CD4-positive, CD25-positive, alpha-beta regulatory T cell (primary cell): Measurements from ENCODE around the gene WDR18. TPM values are rescaled to one million over a fixed set of nuclear protein-coding genes. Genes with fewer than 3 reads are reported as not detected.

ENCODE experiments used
- ATAC-seq, 2 donors: fragments of 150-1000 bp; cut with Tn5 transposase; one replicate each; pipeline ENCODE4 v1.10.0; 2021; ENCODE audit warnings: low read depth in 2 of 2, moderate number of reproducible peaks in 2 of 2, moderate library complexity in 1 of 2
- DNase-seq, 3 donors: peaks; one replicate each; pipeline versions ENCODE4 v3.0.0 to v3.0.0-alpha.2; 2012 to 2022; ENCODE audit warnings: mixed read lengths in 1 of 3
- H3K27ac ChIP-seq: one replicate; pipeline ENCODE4 v1.7.0; 2013; ENCODE audit warnings: mild to moderate bottlenecking, low read length; ENCODE audit not compliant: insufficient read depth, poor library complexity, severe bottlenecking
- H3K27me3 ChIP-seq: one replicate; pipeline ENCODE4 v1.7.0; 2013; ENCODE audit warnings: low read length; ENCODE audit not compliant: control insufficient read depth, insufficient read depth
- H3K36me3 ChIP-seq: one replicate; pipeline ENCODE4 v1.7.0; 2013; ENCODE audit warnings: mild to moderate bottlenecking, low read length, moderate library complexity; ENCODE audit not compliant: control insufficient read depth, insufficient read depth
- H3K4me1 ChIP-seq: 2 replicates; pipeline ENCODE4 v1.7.0; 2013; ENCODE audit warnings: mild to moderate bottlenecking, low read length; ENCODE audit not compliant: insufficient read depth, control insufficient read depth, poor library complexity, severe bottlenecking
- H3K4me3 ChIP-seq: one replicate; pipeline ENCODE4 v1.7.0; 2013; ENCODE audit warnings: low read depth, mild to moderate bottlenecking, low read length, moderate library complexity
- H3K9me3 ChIP-seq, 2 experiments: 1 replicate in 1 of 2; 2 replicates in 1 of 2; pipeline ENCODE4 v1.7.0; 2013; ENCODE audit warnings: low read length in 2 of 2, mild to moderate bottlenecking in 1 of 2, moderate library complexity in 1 of 2; ENCODE audit not compliant: control insufficient read depth in 2 of 2
- H3K27ac Mint-ChIP-seq, 3 donors: one replicate each; pipeline ENCODE4 v1.8.0; 2020 to 2022; ENCODE audit warnings: mild to moderate bottlenecking in 3 of 3, mixed read lengths in 3 of 3, moderate library complexity in 2 of 3
- H3K27me3 Mint-ChIP-seq: one replicate; pipeline ENCODE4 v1.8.0; 2022; ENCODE audit warnings: mild to moderate bottlenecking, mixed read lengths
- H3K36me3 Mint-ChIP-seq: one replicate; pipeline ENCODE4 v1.8.0; 2020; ENCODE audit warnings: mixed read lengths
- H3K4me1 Mint-ChIP-seq, 4 donors: one replicate each; pipeline ENCODE4 v1.8.0; 2020 to 2022; ENCODE audit warnings: mixed read lengths in 4 of 4, mild to moderate bottlenecking in 1 of 4
- H3K4me3 Mint-ChIP-seq, 4 donors: one replicate each; pipeline ENCODE4 v1.8.0; 2020 to 2022; ENCODE audit warnings: mild to moderate bottlenecking in 4 of 4, mixed read lengths in 4 of 4, moderate library complexity in 3 of 4
- H3K9me3 Mint-ChIP-seq, 7 donors: one replicate each; pipeline ENCODE4 v1.8.0; 2020 to 2022; ENCODE audit warnings: mixed read lengths in 7 of 7, mild to moderate bottlenecking in 3 of 7, moderate library complexity in 2 of 7
- polyA plus RNA-seq, 4 donors: library from polyadenylated mRNA; unstranded; fragments of 300-500 nt; fragmentation: Illumina TruSeq; gene quantifications; one replicate each; pipeline ENCODE4 v1.2.3, GENCODE V29; 2021
- total RNA-seq: library from RNA; stranded (reverse); gene quantifications from one replicate; pipeline ENCODE4 v1.2.3, GENCODE V29; 2022

WDR18 gene
- total and polyA plus RNA-seq, 5 donors from 2014 or later: 23.8 to 71.1 (median 60.9) TPM

DNA sequence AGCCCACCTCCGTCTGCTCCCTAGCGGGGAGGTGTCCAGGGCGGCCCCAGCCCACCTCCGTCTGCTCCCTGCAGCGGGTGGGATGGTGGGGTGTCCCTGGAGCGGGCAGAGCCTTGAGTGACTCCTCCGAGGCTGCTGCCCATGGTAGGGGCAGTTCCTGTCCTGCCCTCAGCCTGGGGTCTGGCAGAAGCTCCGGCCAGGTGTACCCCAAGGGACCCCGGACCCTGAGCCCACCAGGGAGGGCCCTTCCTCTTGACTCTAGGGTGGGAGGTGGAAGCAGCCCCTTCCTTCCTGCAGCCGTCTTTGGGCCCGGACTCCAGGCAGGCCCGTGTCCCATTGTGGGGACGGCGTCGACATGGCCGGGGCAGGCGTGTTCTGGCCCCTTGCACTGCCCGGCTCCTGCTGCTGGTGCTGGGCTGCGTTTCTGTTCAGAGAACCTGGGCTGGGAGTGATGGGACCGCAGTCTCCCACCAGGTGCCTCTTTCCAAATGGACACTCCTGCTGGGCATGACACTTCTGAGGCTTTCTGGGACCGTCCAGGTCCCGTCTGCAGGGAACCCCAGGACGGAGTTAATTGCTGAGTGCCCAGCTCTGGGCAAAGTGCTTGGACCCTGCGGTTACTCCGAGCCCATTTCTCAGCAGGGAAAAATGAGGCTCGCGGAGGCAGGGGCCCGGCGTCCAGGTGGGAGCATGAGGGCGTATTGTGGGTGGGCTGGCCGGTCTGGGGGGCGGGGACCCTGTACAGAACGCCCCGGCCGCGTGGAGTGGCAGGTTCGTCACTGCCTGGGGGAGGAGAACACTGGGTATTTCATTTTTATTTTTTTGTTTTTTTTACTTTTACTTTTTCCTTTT, 38.5 kb upstream of the WDR18 start:
- peaks cover 0 to 8% (median 6%) of the 10 kb centered on the region in 4 donors for H3K4me1 Mint-ChIP-seq
- H3K4me3 Mint-ChIP-seq: no peak overlapping the region
- Histone ChIP-seq H3K27me3 (no peaks in the 10 kb centered on the region), H3K4me3 (no peak overlapping the region), H3K36me3 (no peaks in the 10 kb centered on the region), H3K9me3 (no peaks in the 10 kb centered on the region), H3K4me1 (peaks cover 13% of the 10 kb centered on the region), H3K27ac (no peak overlapping the region)
- no peak overlapping the region for H3K27ac Mint-ChIP-seq
- H3K9me3 Mint-ChIP-seq: no peaks in the 10 kb centered on the region
- ATAC-seq: no peak
- H3K36me3 Mint-ChIP-seq: no peaks in the 10 kb centered on the region
- H3K27me3 Mint-ChIP-seq: no peaks in the 10 kb centered on the region
- no peak for DNase-seq

DNA sequence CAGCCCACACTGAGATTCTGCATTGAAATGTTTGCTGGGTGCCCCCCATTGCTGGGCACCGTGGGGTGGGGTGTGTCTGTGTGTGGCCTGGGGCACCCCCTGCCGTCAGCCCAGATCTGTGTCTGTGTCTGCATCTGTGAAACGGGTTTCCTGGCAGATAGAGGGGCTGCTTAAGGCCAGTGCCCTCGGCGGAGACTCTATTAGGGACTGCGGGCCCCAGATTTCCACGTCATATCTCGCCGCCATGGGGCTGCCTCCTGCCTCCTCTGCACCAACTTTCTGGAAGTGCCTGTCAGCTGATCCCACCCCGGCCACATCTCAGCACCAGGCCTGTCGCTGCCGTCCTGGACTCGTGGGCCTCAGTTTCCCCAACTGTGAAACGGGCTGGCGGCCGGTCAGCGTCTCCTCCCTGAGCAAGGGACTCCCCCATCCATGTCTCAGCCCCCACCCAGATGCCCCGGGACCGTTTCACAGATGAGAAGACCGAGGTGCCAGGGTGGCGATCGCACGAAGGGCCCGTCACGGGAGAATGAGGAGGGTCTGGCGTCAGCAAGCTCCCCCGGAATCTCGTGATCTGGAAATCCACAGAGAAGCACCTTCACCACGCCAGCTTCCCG, 36.9 kb upstream of the WDR18 start:
- H3K4me3 ChIP-seq: no peak overlapping the region
- Mint-ChIP-seq H3K36me3 (no peaks in the 10 kb centered on the region), H3K27me3 (no peaks in the 10 kb centered on the region), H3K9me3 (no peaks in the 10 kb centered on the region), H3K27ac (no peak overlapping the region), H3K4me3 (no peak overlapping the region), H3K4me1 (peaks cover 0 to 6% (median 1%) of the 10 kb centered on the region in 4 donors)
- H3K9me3 ChIP-seq: no peaks in the 10 kb centered on the region
- no peak for ATAC-seq
- no peaks in the 10 kb centered on the region for H3K36me3 ChIP-seq
- no peak for DNase-seq
- H3K27ac ChIP-seq: no peak overlapping the region
- H3K27me3 ChIP-seq: no peaks in the 10 kb centered on the region
- no peaks in the 10 kb centered on the region for H3K4me1 ChIP-seq

DNA sequence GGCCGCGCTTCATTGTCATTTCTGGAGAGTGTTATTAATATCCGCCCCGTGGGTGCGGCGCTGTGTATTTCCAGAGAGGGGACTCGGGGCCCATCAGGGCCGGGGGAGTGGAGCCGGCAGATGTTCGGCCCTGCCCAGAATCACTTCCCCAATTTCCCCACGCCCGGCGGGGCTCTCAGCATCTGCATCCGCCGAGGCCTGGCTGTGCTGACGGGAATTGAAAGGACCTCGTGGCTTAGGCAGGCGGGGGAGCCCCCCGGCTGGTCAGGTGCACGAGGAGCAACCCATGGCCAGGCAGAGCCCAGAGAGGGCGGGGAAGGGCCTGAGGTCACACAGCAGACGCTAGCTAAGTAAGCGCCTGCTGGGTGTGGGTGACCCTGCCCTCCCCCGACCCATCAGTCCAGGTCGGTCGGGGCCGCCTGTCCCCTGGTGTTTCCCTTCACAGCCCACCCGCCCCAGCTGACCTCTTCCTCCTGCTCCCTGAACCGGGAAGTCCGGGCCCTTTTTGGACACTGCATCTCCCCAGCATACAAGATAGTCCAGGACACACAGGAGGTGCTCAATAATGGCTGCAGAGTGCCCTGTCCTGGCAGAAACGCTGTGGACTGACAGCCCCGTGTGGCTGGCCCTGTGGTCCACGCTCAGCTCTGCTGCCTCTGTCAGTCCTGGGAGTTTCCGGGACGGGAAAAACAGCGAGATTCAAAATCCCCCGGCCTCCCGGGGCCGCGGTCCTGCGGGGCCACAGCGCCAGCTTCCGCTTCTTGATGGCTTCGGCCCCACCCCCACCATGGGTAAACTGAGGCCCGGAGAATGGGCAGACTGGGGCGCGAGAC, 36.2 kb upstream of the WDR18 start:
- Histone ChIP-seq H3K27me3 (no peaks in the 10 kb centered on the region), H3K4me1 (peaks cover 6% of the 10 kb centered on the region), H3K4me3 (no peak overlapping the region), H3K9me3 (no peaks in the 10 kb centered on the region), H3K36me3 (no peaks in the 10 kb centered on the region), H3K27ac (no peak overlapping the region)
- DNase-seq (no peak), ATAC-seq (peak; percentile 65 to 69)
- Mint-ChIP-seq H3K4me1 (peaks cover 0 to 8% (median 1%) of the 10 kb centered on the region in 4 donors), H3K9me3 (no peaks in the 10 kb centered on the region), H3K27ac (no peak overlapping the region), H3K27me3 (no peaks in the 10 kb centered on the region), H3K36me3 (no peaks in the 10 kb centered on the region), H3K4me3 (no peak overlapping the region)

GRCh38 chr19:948842-949496, 35.2 kb upstream of the WDR18 start:
- H3K4me3 Mint-ChIP-seq: no peak overlapping the region
- peaks cover 13% of the 10 kb centered on the region for H3K4me1 ChIP-seq
- H3K27me3 Mint-ChIP-seq: no peaks in the 10 kb centered on the region
- no peak for ATAC-seq
- no peaks in the 10 kb centered on the region for H3K36me3 Mint-ChIP-seq
- no peak overlapping the region for H3K4me3 ChIP-seq
- H3K9me3 Mint-ChIP-seq: no peaks in the 10 kb centered on the region
- no peaks in the 10 kb centered on the region for H3K27me3 ChIP-seq
- no peaks in the 10 kb centered on the region for H3K36me3 ChIP-seq
- H3K27ac ChIP-seq: no peak overlapping the region
- no peak for DNase-seq
- H3K4me1 Mint-ChIP-seq: peaks cover 0 to 16% (median 3%) of the 10 kb centered on the region in 4 donors
- H3K27ac Mint-ChIP-seq: no peak overlapping the region
- no peaks in the 10 kb centered on the region for H3K9me3 ChIP-seq

DNA sequence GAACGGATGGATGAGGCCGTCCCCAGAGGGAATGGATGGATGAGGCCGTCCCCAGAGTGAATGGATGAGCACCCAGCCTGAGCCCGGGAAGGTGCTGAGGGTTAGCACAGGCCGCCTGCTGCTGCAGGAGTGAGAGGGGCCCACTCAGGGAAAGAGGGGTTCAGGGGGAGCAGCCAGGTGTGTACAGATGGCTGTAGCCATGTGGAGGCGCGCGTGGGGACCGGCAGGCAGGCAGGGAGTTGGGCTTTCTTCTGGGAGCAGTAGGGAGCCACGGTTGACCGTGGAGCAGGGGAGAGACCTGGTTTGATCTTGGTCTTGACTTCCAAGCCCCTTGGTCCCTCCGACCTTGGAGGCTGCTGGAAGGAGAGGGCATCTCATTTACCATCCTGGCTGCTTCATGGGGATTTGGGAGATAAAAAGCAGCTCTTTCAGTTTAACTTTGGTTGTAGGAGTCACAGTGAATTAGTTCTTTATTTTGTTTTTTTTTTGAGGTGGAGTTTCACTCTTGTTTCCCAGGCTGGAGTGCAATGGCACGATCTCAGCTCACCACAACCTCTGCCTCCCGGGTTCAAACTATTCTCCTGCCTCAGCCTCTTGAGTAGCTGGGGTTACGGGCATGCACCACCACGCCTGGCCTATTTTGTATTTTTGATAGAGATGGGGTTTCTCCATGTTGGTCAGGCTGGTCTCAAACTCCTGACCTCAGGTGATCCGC, 33.6 kb upstream of the WDR18 start:
- H3K4me3 Mint-ChIP-seq: no peak overlapping the region
- H3K4me1 Mint-ChIP-seq: peaks cover 0 to 14% (median 2%) of the 10 kb centered on the region in 4 donors
- Histone ChIP-seq H3K9me3 (no peaks in the 10 kb centered on the region), H3K27me3 (no peaks in the 10 kb centered on the region), H3K36me3 (no peaks in the 10 kb centered on the region), H3K4me1 (peaks cover 13% of the 10 kb centered on the region), H3K27ac (no peak overlapping the region), H3K4me3 (no peak overlapping the region)
- no peaks in the 10 kb centered on the region for H3K9me3 Mint-ChIP-seq
- no peaks in the 10 kb centered on the region for H3K36me3 Mint-ChIP-seq
- DNase-seq (no peak), ATAC-seq (no peak)
- no peak overlapping the region for H3K27ac Mint-ChIP-seq
- H3K27me3 Mint-ChIP-seq: no peaks in the 10 kb centered on the region

DNA sequence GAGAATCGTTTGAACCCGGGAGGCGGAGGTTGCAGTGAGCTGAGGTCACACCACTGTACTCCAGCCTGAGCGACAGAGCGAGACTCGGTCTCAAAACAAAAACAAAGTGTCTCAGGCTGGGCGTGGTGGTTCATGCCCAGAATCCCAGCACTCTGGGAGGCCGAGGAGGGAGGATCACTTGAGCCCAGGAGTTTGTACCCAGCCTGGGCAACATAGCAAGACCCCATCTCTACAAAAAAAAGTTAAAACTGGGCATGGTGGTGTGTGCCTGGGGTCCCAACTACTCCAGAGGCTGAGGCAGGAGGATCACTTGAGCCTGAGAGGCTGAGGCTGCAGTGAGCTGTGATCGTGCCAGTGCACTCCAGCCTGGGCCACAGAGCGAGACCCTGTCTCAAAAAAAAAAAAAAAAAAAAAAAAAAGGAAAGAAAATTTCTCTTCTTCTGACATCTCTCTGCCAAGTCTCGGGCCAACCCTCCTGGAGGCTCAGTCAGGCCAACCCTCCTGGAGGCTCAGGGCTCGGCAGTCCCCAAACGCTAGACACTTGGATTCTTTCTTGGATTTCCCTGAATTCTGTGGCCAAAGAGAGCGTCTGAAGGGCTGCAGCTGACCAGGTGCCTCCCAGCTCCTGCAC, 32.0 kb upstream of the WDR18 start:
- peaks cover 13% of the 10 kb centered on the region for H3K4me1 ChIP-seq
- no peak for ATAC-seq
- no peak overlapping the region for H3K27ac Mint-ChIP-seq
- no peak overlapping the region for H3K4me3 ChIP-seq
- H3K36me3 ChIP-seq: no peaks in the 10 kb centered on the region
- peak overlapping the region in 2 of 4 donors; percentile 3 to 58 for H3K4me3 Mint-ChIP-seq
- DNase-seq: no peak
- H3K4me1 Mint-ChIP-seq: peaks cover 0 to 14% (median 2%) of the 10 kb centered on the region in 4 donors
- H3K9me3 Mint-ChIP-seq: no peaks in the 10 kb centered on the region
- H3K9me3 ChIP-seq: no peaks in the 10 kb centered on the region
- H3K27ac ChIP-seq: no peak overlapping the region
- no peaks in the 10 kb centered on the region for H3K27me3 Mint-ChIP-seq
- no peaks in the 10 kb centered on the region for H3K36me3 Mint-ChIP-seq
- H3K27me3 ChIP-seq: no peaks in the 10 kb centered on the region
